H1 (cell line): ENCODE measurements around the gene C22orf39. TPM values are rescaled to one million over a fixed set of nuclear protein-coding genes. Genes with fewer than 3 reads are reported as not detected.

ENCODE experiments used
- CTCF ChIA-PET: fragments of 300-600 bp; sonication (Branson Sonifier 250); formaldehyde crosslinking; loops from one replicate; lab custom pipeline; 2021; ENCODE audit not compliant: partially characterized antibody; lab: Charles Lee
- POLR2A ChIA-PET: fragments of 300-600 bp; sonication (Branson Sonifier 250); formaldehyde crosslinking; loops from one replicate; lab custom pipeline; 2021; ENCODE audit warnings: inconsistent platforms; ENCODE audit not compliant: partially characterized antibody; lab: Charles Lee
- DNase-seq, 2 experiments: peaks; one replicate each; pipeline versions ENCODE4 v3.0.0 to v3.0.0-alpha.2; 2010 to 2022; ENCODE audit warnings: low spot score in 2 of 2, low read depth in 1 of 2, mixed read lengths in 1 of 2
- FAIRE-seq: peaks from 2 replicates; lab custom pipeline; 2011; peaks lifted over from hg19 to GRCh38; lab: Jason Lieb, UNC
- H2AFZ ChIP-seq: 2 replicates; pipeline ENCODE4 v1.8.1; 2012; ENCODE audit warnings: low read length, inconsistent platforms
- H2AK5ac ChIP-seq: 2 replicates; pipeline ENCODE4 v1.6.1; 2013; ENCODE audit warnings: low read depth, low read length
- H2BK120ac ChIP-seq: replicated peaks from 2 replicates; pipeline ENCODE3; 2013; ENCODE audit warnings: low read depth, low read length, inconsistent platforms
- H2BK12ac ChIP-seq: 2 replicates; pipeline ENCODE4 v1.6.1; 2013; ENCODE audit warnings: low read depth, low read length
- H2BK15ac ChIP-seq: 2 replicates; pipeline ENCODE4 v1.6.1; 2013; ENCODE audit warnings: low read length
- H2BK20ac ChIP-seq: 2 replicates; pipeline ENCODE4 v1.6.1; 2013; ENCODE audit warnings: low read length
- H2BK5ac ChIP-seq: 2 replicates; pipeline ENCODE4 v1.6.1; 2013; ENCODE audit warnings: low read depth, low read length
- H3K14ac ChIP-seq: 2 replicates; pipeline ENCODE4 v1.6.1; 2013; ENCODE audit warnings: inconsistent platforms; ENCODE audit not compliant: insufficient read length
- H3K18ac ChIP-seq: 2 replicates; pipeline ENCODE4 v1.6.1; 2013; ENCODE audit warnings: low read length; ENCODE audit errors: extremely low read depth
- H3K23ac ChIP-seq: 2 replicates; pipeline ENCODE4 v1.6.1; 2013; ENCODE audit warnings: inconsistent platforms; ENCODE audit not compliant: insufficient read length
- H3K23me2 ChIP-seq: 2 replicates; pipeline ENCODE4 v1.6.1; 2013; ENCODE audit warnings: low read depth, low read length
- H3K27ac ChIP-seq: 2 replicates; pipeline ENCODE4 v1.6.1; 2011; ENCODE audit warnings: low read depth, low read length, inconsistent platforms
- H3K27me3 ChIP-seq, 4 experiments: replicated peaks in 1 of 4; 1 replicate in 1 of 4; 2 replicates in 3 of 4; pipeline versions ENCODE4 v1.6.1 to v1.8.1; 2011 to 2013; ENCODE audit warnings: low read length in 3 of 4, mild to moderate bottlenecking in 3 of 4, inconsistent platforms in 2 of 4, mixed read lengths in 2 of 4, moderate library complexity in 1 of 4; ENCODE audit not compliant: control insufficient read depth in 3 of 4, insufficient read depth in 3 of 4; ENCODE audit errors: extremely low read depth in 1 of 4
- H3K36me3 ChIP-seq, 4 experiments: 2 replicates each; pipeline versions ENCODE4 v1.6.1 to v1.8.1; 2011 to 2013; ENCODE audit warnings: mild to moderate bottlenecking in 4 of 4, low read length in 3 of 4, moderate library complexity in 2 of 4, control low read depth in 1 of 4, inconsistent platforms in 1 of 4; ENCODE audit not compliant: insufficient read depth in 4 of 4, control insufficient read depth in 2 of 4
- H3K4ac ChIP-seq: replicated peaks from 2 replicates; pipeline ENCODE3; 2013; ENCODE audit warnings: low read length, low read depth, mixed read lengths, inconsistent platforms; ENCODE audit not compliant: insufficient read length
- H3K4me1 ChIP-seq, 4 experiments: replicated peaks in 1 of 4; 1 replicate in 1 of 4; 2 replicates in 3 of 4; pipeline versions ENCODE4 v1.6.1 to v1.8.1; 2011 to 2013; ENCODE audit warnings: low read length in 3 of 4, inconsistent platforms in 2 of 4, mixed read lengths in 1 of 4; ENCODE audit not compliant: insufficient read depth in 4 of 4, control insufficient read depth in 3 of 4
- H3K4me2 ChIP-seq, 2 experiments: 2 replicates each; pipeline versions ENCODE4 v1.6.1 to v1.8.1; 2011 to 2013; ENCODE audit warnings: low read depth in 2 of 2, low read length in 2 of 2, control low read depth in 1 of 2, inconsistent platforms in 1 of 2, mild to moderate bottlenecking in 1 of 2; ENCODE audit not compliant: insufficient read depth in 1 of 2
- H3K4me3 ChIP-seq, 4 experiments: fragments of 200-600, 300-600 bp in 1 of 4; sonication (generic), shearing (Covaris generic), sonication (Bioruptor Twin) in 1 of 4; 2 replicates each; pipeline versions ENCODE4 v1.5.1 to v1.8.1; 2011 to 2016; ENCODE audit warnings: low read length in 4 of 4, low read depth in 3 of 4, control low read depth in 2 of 4, inconsistent platforms in 2 of 4, mild to moderate bottlenecking in 2 of 4, mixed read lengths in 1 of 4, moderate library complexity in 1 of 4; ENCODE audit not compliant: insufficient read depth in 2 of 4; ENCODE audit errors: extremely low read depth in 1 of 4
- H3K56ac ChIP-seq: replicated peaks from 2 replicates; pipeline ENCODE3; 2013; ENCODE audit warnings: low read depth, mild to moderate bottlenecking, mixed read lengths, low read length, inconsistent platforms; ENCODE audit not compliant: insufficient read length
- H3K79me1 ChIP-seq: 2 replicates; pipeline ENCODE4 v1.6.1; 2013; ENCODE audit warnings: low read depth, low read length, control low read depth
- H3K79me2 ChIP-seq, 2 experiments: 2 replicates each; pipeline versions ENCODE4 v1.6.1 to v1.8.1; 2012 to 2013; ENCODE audit warnings: low read length in 2 of 2, mild to moderate bottlenecking in 2 of 2, inconsistent platforms in 1 of 2; ENCODE audit not compliant: insufficient read depth in 2 of 2, control insufficient read depth in 1 of 2
- H3K9ac ChIP-seq, 4 experiments: replicated peaks in 1 of 4; 1 replicate in 1 of 4; 2 replicates in 3 of 4; pipeline versions ENCODE4 v1.6.1 to v1.8.1; 2011 to 2013; ENCODE audit warnings: low read depth in 3 of 4, low read length in 3 of 4, control low read depth in 2 of 4, mild to moderate bottlenecking in 2 of 4, moderate library complexity in 2 of 4, inconsistent platforms in 1 of 4; ENCODE audit errors: extremely low read depth in 1 of 4
- H3K9me3 ChIP-seq, 2 experiments: 2 replicates each; pipeline versions ENCODE4 v1.6.1 to v1.8.1; 2012 to 2013; ENCODE audit warnings: mild to moderate bottlenecking in 2 of 2, moderate library complexity in 2 of 2, control low read depth in 1 of 2, inconsistent platforms in 1 of 2, low read depth in 1 of 2, low read length in 1 of 2, mixed read lengths in 1 of 2; ENCODE audit not compliant: insufficient read depth in 2 of 2
- H4K20me1 ChIP-seq, 2 experiments: replicated peaks in 1 of 2; 2 replicates each; pipeline versions ENCODE3 to v1.8.1; 2011 to 2013; ENCODE audit warnings: inconsistent platforms in 2 of 2, low read length in 2 of 2, mild to moderate bottlenecking in 1 of 2; ENCODE audit not compliant: insufficient read depth in 2 of 2, control insufficient read depth in 1 of 2
- H4K5ac ChIP-seq: 2 replicates; pipeline ENCODE4 v1.6.1; 2013; ENCODE audit warnings: low read length, low read depth, mixed read lengths, inconsistent platforms; ENCODE audit not compliant: insufficient read length
- H4K8ac ChIP-seq: 2 replicates; pipeline ENCODE4 v1.8.0; 2013; ENCODE audit warnings: mild to moderate bottlenecking, moderate library complexity, low read length, inconsistent platforms; ENCODE audit not compliant: insufficient read depth; ENCODE audit errors: extremely low read depth
- H4K91ac ChIP-seq: replicated peaks from 2 replicates; pipeline ENCODE3; 2013; ENCODE audit warnings: low read length, mixed read lengths, inconsistent platforms; ENCODE audit not compliant: insufficient read length
- HDAC6 ChIP-seq: IDR thresholded peaks from one replicate; pipeline ENCODE4 v1.7.1; 2012; ENCODE audit warnings: low read depth, mild to moderate bottlenecking, inconsistent platforms, low read length, moderate library complexity
- POLR2A ChIP-seq, 2 experiments: IDR thresholded peaks; 1 replicate in 1 of 2; 2 replicates in 1 of 2; pipeline ENCODE4 v1.6.1; 2011; ENCODE audit warnings: low read depth in 2 of 2, low read length in 2 of 2, mild to moderate bottlenecking in 2 of 2; ENCODE audit errors: control extremely low read depth in 1 of 2
- WGBS, 2 experiments: shearing (Covaris generic) in 1 of 2; methylation state at CpG; one replicate each; pipeline versions ENCODE4 v1.1.6 to v1.1.7; 2013 to 2015; ENCODE audit warnings: low lambda C conversion rate in 2 of 2, mixed read lengths in 2 of 2, inconsistent platforms in 1 of 2, low coverage in 1 of 2, missing lambda C conversion rate in 1 of 2; ENCODE audit not compliant: insufficient replicate concordance in 2 of 2, insufficient coverage in 1 of 2, insufficient read length in 1 of 2; ENCODE audit errors: extremely low coverage in 1 of 2, missing lambda C conversion rate in 1 of 2; 5-methylcytosine and 5-hydroxymethylcytosine counted together
- polyA plus RNA-seq, 7 experiments: library from polyadenylated mRNA; depleted of rRNA in 3 of 7; stranded (reverse) in 5 of 7; unstranded in 2 of 7; fragments of >200 nt in 5 of 7; fragments of 200-250 nt in 2 of 7; gene quantifications; 1 replicate in 5 of 7; 2 replicates in 1 of 7; 4 replicates in 1 of 7; pipeline versions ENCODE4 v1.2.1 to v1.2.3, GENCODE V29; 2011 to 2013; ENCODE audit warnings: missing spikeins in 2 of 7, mixed read lengths in 2 of 7
- total RNA-seq: library from RNA; stranded (reverse); fragmentation: NEBNext Ultra II Directional; extraction: Animal tissue kit (Norgen Biotek cat#: 25700); gene quantifications from 2 replicates; pipeline ENCODE4 v1.2.1, GENCODE V29; 2021

The C22orf39 gene
- total and polyA plus RNA-seq, 2 of the 8 experiments (the other 6 are each of a cell fraction or from before 2014, with no cell fraction given) = 22.7 to 27.7 TPM

DNA sequence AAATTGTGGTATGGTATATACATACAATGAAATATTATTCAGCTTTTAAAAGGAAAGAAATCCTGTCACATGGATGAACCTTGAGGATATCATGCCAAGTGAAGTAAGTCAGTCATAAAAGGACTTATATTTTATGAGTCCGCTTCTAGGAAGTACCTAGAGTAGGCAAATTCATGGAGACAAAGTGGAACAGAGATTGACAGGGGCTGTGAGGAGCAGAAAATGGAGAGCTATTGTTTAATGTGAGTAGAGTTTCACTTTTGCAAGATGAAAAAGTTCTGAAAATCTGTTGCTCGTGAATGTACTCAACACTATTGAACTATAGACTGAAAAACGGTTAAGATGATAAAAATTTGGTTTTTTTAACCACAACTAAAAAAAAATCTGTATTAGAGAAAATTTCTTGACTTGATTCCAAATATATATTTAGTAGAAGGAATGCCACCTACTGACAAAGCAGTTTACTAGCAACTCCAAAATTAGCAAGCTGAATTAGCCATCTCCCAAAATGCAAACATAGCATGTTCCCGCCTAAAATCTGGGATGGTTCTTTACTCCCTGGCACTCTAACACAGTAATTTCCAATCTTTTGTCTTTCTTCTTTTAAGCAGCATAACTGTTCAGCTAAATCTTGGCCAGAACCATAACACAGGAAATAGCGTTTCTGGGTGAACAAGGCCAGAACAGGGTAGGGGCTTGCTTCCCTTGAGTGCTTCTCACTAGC, 30.0 kb upstream of the C22orf39 start:
- H3K79me1 ChIP-seq = peaks cover 5% of the 10 kb centered on the region
- peaks cover 0 to 8% (median 1%) of the 10 kb centered on the region in 4 experiments; a peak in 2 of 7 replicates for H3K4me1 ChIP-seq
- H2AFZ ChIP-seq = no peak overlapping the region
- no peak overlapping the region for H4K91ac ChIP-seq
- no peak overlapping the region for H4K5ac ChIP-seq
- no peak overlapping the region for H2BK15ac ChIP-seq
- H3K18ac ChIP-seq = no peak overlapping the region
- DNase-seq (no peak), FAIRE-seq (no peak)
- H3K79me2 ChIP-seq = peaks cover 3 to 50% of the 10 kb centered on the region in 2 experiments; a peak in 3 of 4 replicates
- no peak overlapping the region for H3K56ac ChIP-seq
- no peak overlapping the region for H3K23ac ChIP-seq
- H3K14ac ChIP-seq = no peak overlapping the region
- peak overlapping the region in 1 of 4 experiments; percentile 99; a peak in 1 of 7 replicates for H3K9ac ChIP-seq
- ChIA-PET CTCF (interaction anchor here (0.7 to 1.0 kb wide), 4 partner anchors 46 to 342 kb away, joined by 3 to 5 read pairs (median 4); no protein-coding TSS in a partner anchor), POLR2A (interaction anchor here (0.6 to 3.7 kb wide), 7 partner anchors 8 to 152 kb away, joined by 3 to 33 read pairs (median 3); partner anchors contain the start of genes C22orf39, HIRA and MRPL40)
- no peak overlapping the region for H2BK5ac ChIP-seq
- no peak overlapping the region for H3K4ac ChIP-seq
- H2AK5ac ChIP-seq = no peak overlapping the region
- H2BK12ac ChIP-seq = no peak overlapping the region
- H3K27me3 ChIP-seq = no peaks in the 10 kb centered on the region
- peaks cover 14% of the 10 kb centered on the region for H3K23me2 ChIP-seq
- H4K8ac ChIP-seq = no peak overlapping the region
- no peaks in the 10 kb centered on the region for H3K9me3 ChIP-seq
- H2BK20ac ChIP-seq = no peak overlapping the region
- WGBS, 2 experiments = 72% methylated on average over 5 of the region's 5 CpGs; no CpG with 5 or more reads in 1 of the 2 experiments
- peaks cover 0 to 18% (median 8%) of the 10 kb centered on the region in 4 experiments; a peak in 5 of 8 replicates for H3K36me3 ChIP-seq
- H2BK120ac ChIP-seq = no peak overlapping the region
- H3K4me3 ChIP-seq = peak overlapping the region; percentile 87 to 99 (median 94); a peak in 7 of 8 replicates
- peak overlapping the region; percentile 61 to 99 for H3K4me2 ChIP-seq
- peaks cover 4 to 20% of the 10 kb centered on the region in 2 experiments for H4K20me1 ChIP-seq
- TF ChIP-seq POLR2A (IDR thresholded peaks at IDR 0.05; ENCODE audit: control extremely low read depth in 1 of 2, low read depth in 2 of 2, low read length in 2 of 2) = no peak
- TF ChIP-seq HDAC6 = no peak
- no peak overlapping the region for H3K27ac ChIP-seq
